ENCODE measurements around the gene SLC6A20. TPM values are rescaled to one million over a fixed set of nuclear protein-coding genes. Genes with fewer than 3 reads are reported as not detected.

Gene SLC6A20
- total and polyA plus RNA-seq, 2 donors, result 0.42 to 2.4 TPM

- H3K27me3 ChIP-seq (ENCODE audit: control insufficient read depth in 2 of 2, insufficient read depth in 1 of 2, low read length in 1 of 2), result no peaks in the 10 kb centered on the region
- H3K27ac ChIP-seq (ENCODE audit: low read depth in 1 of 2, low read length in 1 of 2), result no peak overlapping the region
- peaks cover 0 to 4% of the 10 kb centered on the region in 2 donors for H3K9me3 ChIP-seq (ENCODE audit: control insufficient read depth in 2 of 2, insufficient read depth in 1 of 2, low read length in 1 of 2)
- H3K4me3 ChIP-seq (ENCODE audit: low read length in 2 of 2), result no peak overlapping the region
- DNase-seq (ENCODE audit: low read depth in 6 of 9, low spot score in 9 of 9), result no peak
- H3K4me1 ChIP-seq (ENCODE audit: control insufficient read depth in 2 of 2, insufficient read depth in 2 of 2, low read length in 2 of 2), result no peaks in the 10 kb centered on the region
- peaks cover 31 to 47% of the 10 kb centered on the region in 2 donors for H3K36me3 ChIP-seq (ENCODE audit: control insufficient read depth in 2 of 2, insufficient read depth in 2 of 2, low read length in 1 of 2)
- 93% methylated on average over 8 of the region's 8 CpGs for WGBS
Measured at GRCh38 chr3:45748068-45748467, 48.3 kb downstream of the SLC6A20 start.

GRCh38 chr3:45746777-45747622, 49.3 kb downstream of the SLC6A20 start:
- H3K4me3 ChIP-seq (ENCODE audit: low read length in 2 of 2), result no peak overlapping the region
- no peaks in the 10 kb centered on the region for H3K4me1 ChIP-seq (ENCODE audit: control insufficient read depth in 2 of 2, insufficient read depth in 2 of 2, low read length in 2 of 2)
- 96% methylated on average over 18 of the region's 18 CpGs for WGBS
- peaks cover 0 to 4% of the 10 kb centered on the region in 2 donors for H3K9me3 ChIP-seq (ENCODE audit: control insufficient read depth in 2 of 2, insufficient read depth in 1 of 2, low read length in 1 of 2)
- H3K27ac ChIP-seq (ENCODE audit: low read depth in 1 of 2, low read length in 1 of 2), result no peak overlapping the region
- no peaks in the 10 kb centered on the region for H3K27me3 ChIP-seq (ENCODE audit: control insufficient read depth in 2 of 2, insufficient read depth in 1 of 2, low read length in 1 of 2)
- peaks cover 37 to 57% of the 10 kb centered on the region in 2 donors for H3K36me3 ChIP-seq (ENCODE audit: control insufficient read depth in 2 of 2, insufficient read depth in 2 of 2, low read length in 1 of 2)
- no peak for DNase-seq (ENCODE audit: low read depth in 6 of 9, low spot score in 9 of 9)

- H3K27ac ChIP-seq (ENCODE audit: low read depth in 1 of 2, low read length in 1 of 2), result no peak overlapping the region
- no peak for DNase-seq (ENCODE audit: low read depth in 6 of 9, low spot score in 9 of 9)
- 99% methylated on average over 32 of the region's 32 CpGs for WGBS
- H3K9me3 ChIP-seq (ENCODE audit: control insufficient read depth in 2 of 2, insufficient read depth in 1 of 2, low read length in 1 of 2), result peaks cover 0 to 4% of the 10 kb centered on the region in 2 donors
- peaks cover 0 to 3% of the 10 kb centered on the region in 2 donors for H3K4me1 ChIP-seq (ENCODE audit: control insufficient read depth in 2 of 2, insufficient read depth in 2 of 2, low read length in 2 of 2)
- H3K4me3 ChIP-seq (ENCODE audit: low read length in 2 of 2), result no peak overlapping the region
- peaks cover 38 to 64% of the 10 kb centered on the region in 2 donors for H3K36me3 ChIP-seq (ENCODE audit: control insufficient read depth in 2 of 2, insufficient read depth in 2 of 2, low read length in 1 of 2)
- no peaks in the 10 kb centered on the region for H3K27me3 ChIP-seq (ENCODE audit: control insufficient read depth in 2 of 2, insufficient read depth in 1 of 2, low read length in 1 of 2)
Measured at GRCh38 chr3:45746165-45746776, 50.1 kb downstream of the SLC6A20 start.

- peaks cover 0 to 4% of the 10 kb centered on the region in 2 donors for H3K9me3 ChIP-seq (ENCODE audit: control insufficient read depth in 2 of 2, insufficient read depth in 1 of 2, low read length in 1 of 2)
- no peak for DNase-seq (ENCODE audit: low read depth in 6 of 9, low spot score in 9 of 9)
- H3K27ac ChIP-seq (ENCODE audit: low read depth in 1 of 2, low read length in 1 of 2), result no peak overlapping the region
- H3K27me3 ChIP-seq (ENCODE audit: control insufficient read depth in 2 of 2, insufficient read depth in 1 of 2, low read length in 1 of 2), result no peaks in the 10 kb centered on the region
- peaks cover 0 to 3% of the 10 kb centered on the region in 2 donors for H3K4me1 ChIP-seq (ENCODE audit: control insufficient read depth in 2 of 2, insufficient read depth in 2 of 2, low read length in 2 of 2)
- peaks cover 54 to 93% of the 10 kb centered on the region in 2 donors for H3K36me3 ChIP-seq (ENCODE audit: control insufficient read depth in 2 of 2, insufficient read depth in 2 of 2, low read length in 1 of 2)
- 96% methylated on average over 4 of the region's 4 CpGs for WGBS
- no peak overlapping the region for H3K4me3 ChIP-seq (ENCODE audit: low read length in 2 of 2)
Measured at GRCh38 chr3:45742461-45743089, 53.8 kb downstream of the SLC6A20 start.

- no peak for DNase-seq (ENCODE audit: low read depth in 6 of 9, low spot score in 9 of 9)
- Histone ChIP-seq H3K36me3 (ENCODE audit: control insufficient read depth in 2 of 2, insufficient read depth in 2 of 2, low read length in 1 of 2) (peaks cover 53 to 93% of the 10 kb centered on the region in 2 donors), H3K27ac (ENCODE audit: low read depth in 1 of 2, low read length in 1 of 2) (no peak overlapping the region), H3K4me1 (ENCODE audit: control insufficient read depth in 2 of 2, insufficient read depth in 2 of 2, low read length in 2 of 2) (peaks cover 0 to 3% of the 10 kb centered on the region in 2 donors), H3K9me3 (ENCODE audit: control insufficient read depth in 2 of 2, insufficient read depth in 1 of 2, low read length in 1 of 2) (peaks cover 0 to under 1% of the 10 kb centered on the region in 2 donors), H3K4me3 (ENCODE audit: low read length in 2 of 2) (no peak overlapping the region), H3K27me3 (ENCODE audit: control insufficient read depth in 2 of 2, insufficient read depth in 1 of 2, low read length in 1 of 2) (no peaks in the 10 kb centered on the region)
- WGBS, result 74% methylated on average over 6 of the region's 6 CpGs
Measured at GRCh38 chr3:45741742-45742460, 54.4 kb downstream of the SLC6A20 start.

- no peaks in the 10 kb centered on the region for H3K9me3 ChIP-seq (ENCODE audit: control insufficient read depth in 2 of 2, insufficient read depth in 1 of 2, low read length in 1 of 2)
Measured at GRCh38 chr3:45741247-45741646, 55.1 kb downstream of the SLC6A20 start.

GRCh38 chr3:45739991-45740390, 56.3 kb downstream of the SLC6A20 start:
- Histone ChIP-seq H3K4me3 (ENCODE audit: low read length in 2 of 2) (no peak overlapping the region), H3K27ac (ENCODE audit: low read depth in 1 of 2, low read length in 1 of 2) (no peak overlapping the region), H3K27me3 (ENCODE audit: control insufficient read depth in 2 of 2, insufficient read depth in 1 of 2, low read length in 1 of 2) (no peaks in the 10 kb centered on the region), H3K9me3 (ENCODE audit: control insufficient read depth in 2 of 2, insufficient read depth in 1 of 2, low read length in 1 of 2) (no peaks in the 10 kb centered on the region), H3K4me1 (ENCODE audit: control insufficient read depth in 2 of 2, insufficient read depth in 2 of 2, low read length in 2 of 2) (peaks cover 0 to 3% of the 10 kb centered on the region in 2 donors), H3K36me3 (ENCODE audit: control insufficient read depth in 2 of 2, insufficient read depth in 2 of 2, low read length in 1 of 2) (peaks cover 51 to 95% of the 10 kb centered on the region in 2 donors)
- no peak for DNase-seq (ENCODE audit: low read depth in 6 of 9, low spot score in 9 of 9)
- 96% methylated on average over 2 of the region's 2 CpGs for WGBS

More at GRCh38 chr3:45741247-45741646, 55.1 kb downstream of the SLC6A20 start:
- Histone ChIP-seq H3K27me3 (ENCODE audit: control insufficient read depth in 2 of 2, insufficient read depth in 1 of 2, low read length in 1 of 2) (no peaks in the 10 kb centered on the region), H3K36me3 (ENCODE audit: control insufficient read depth in 2 of 2, insufficient read depth in 2 of 2, low read length in 1 of 2) (peaks cover 50 to 93% of the 10 kb centered on the region in 2 donors), H3K27ac (ENCODE audit: low read depth in 1 of 2, low read length in 1 of 2) (peak overlapping the region in 1 of 2 donors; percentile 10), H3K4me3 (ENCODE audit: low read length in 2 of 2) (no peak overlapping the region), H3K4me1 (ENCODE audit: control insufficient read depth in 2 of 2, insufficient read depth in 2 of 2, low read length in 2 of 2) (peaks cover 0 to 3% of the 10 kb centered on the region in 2 donors)
- no peak for DNase-seq (ENCODE audit: low read depth in 6 of 9, low spot score in 9 of 9)

GRCh38 chr3:45737234-45737633, 59.1 kb downstream of the SLC6A20 start:
- peaks cover 47 to 98% of the 10 kb centered on the region in 2 donors for H3K36me3 ChIP-seq (ENCODE audit: control insufficient read depth in 2 of 2, insufficient read depth in 2 of 2, low read length in 1 of 2)
- 93% methylated on average over 2 of the region's 2 CpGs for WGBS

More at GRCh38 chr3:45737234-45737633, 59.1 kb downstream of the SLC6A20 start:
- no peak overlapping the region for H3K27ac ChIP-seq (ENCODE audit: low read depth in 1 of 2, low read length in 1 of 2)
- DNase-seq (ENCODE audit: low read depth in 6 of 9, low spot score in 9 of 9), result no peak
- peaks cover 0 to 3% of the 10 kb centered on the region in 2 donors for H3K4me1 ChIP-seq (ENCODE audit: control insufficient read depth in 2 of 2, insufficient read depth in 2 of 2, low read length in 2 of 2)
- no peak overlapping the region for H3K4me3 ChIP-seq (ENCODE audit: low read length in 2 of 2)
- no peaks in the 10 kb centered on the region for H3K27me3 ChIP-seq (ENCODE audit: control insufficient read depth in 2 of 2, insufficient read depth in 1 of 2, low read length in 1 of 2)
- no peaks in the 10 kb centered on the region for H3K9me3 ChIP-seq (ENCODE audit: control insufficient read depth in 2 of 2, insufficient read depth in 1 of 2, low read length in 1 of 2)

Measured in thymus (tissue), 11 donors.